ENCODE results near the gene VIP.

Gene VIP

GRCh38 chr6:152783217-152783878 lies 32.8 kb downstream of the VIP start:
- no peak for DNase-seq

GRCh38 chr6:152794696-152795095 lies 44.1 kb downstream of the VIP start:
- DNase-seq, result no peak

GRCh38 chr6:152804150-152804549 lies 53.6 kb downstream of the VIP start:
- no peak for DNase-seq

All from stimulated activated CD8-positive, alpha-beta memory T cell treated with anti-CD3 and anti-CD28 coated beads, Interleukin-4, amount 100 ng/mL, for 48 hours (primary cell).